Activated naive CD4-positive, alpha-beta T cell (primary cell): ENCODE data around the gene STEAP1.
"Not testable (repeated sequence)": the region's sequence is repeated elsewhere in the genome, so short reads cannot be mapped to it uniquely, and the experiment has no call there.

Source experiments
- DNase-seq, 4 experiments: peaks; one replicate each; lab custom pipeline; 2025; lab: John Stamatoyannopoulos, UW

Gene STEAP1

DNA sequence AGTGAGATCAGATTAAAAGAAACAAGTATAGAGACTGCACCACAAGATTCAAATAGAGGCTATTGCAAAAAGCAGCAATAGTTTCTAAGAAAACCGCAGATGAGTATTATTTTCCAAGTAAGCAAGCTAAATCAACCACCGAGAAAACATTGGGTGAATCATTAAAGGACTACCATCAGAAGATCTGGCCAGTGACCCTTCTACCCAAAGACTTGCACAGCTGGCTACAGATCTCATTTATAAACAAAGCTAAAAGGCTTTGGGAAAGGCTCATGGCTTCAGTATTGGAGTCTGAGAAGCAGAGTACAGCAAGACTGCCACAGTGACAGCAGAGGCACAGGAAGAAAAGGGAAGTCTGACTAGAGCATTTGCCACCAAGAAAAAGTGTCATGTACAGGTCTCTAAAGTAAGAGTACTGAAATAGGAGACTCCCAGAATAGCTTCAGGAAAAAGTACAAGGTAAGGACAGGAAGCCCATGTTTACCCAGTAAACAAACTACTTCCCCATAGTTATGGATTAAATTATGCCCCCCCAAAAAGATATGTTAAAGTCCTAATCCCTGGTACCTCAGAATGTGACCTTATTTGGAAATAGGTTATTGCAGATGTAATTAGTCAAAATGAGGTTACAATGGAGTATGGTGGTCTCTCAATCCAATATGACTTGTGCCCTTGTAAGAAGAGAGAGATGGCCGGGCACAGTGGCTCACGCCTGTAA, 19.0 kb downstream of the STEAP1 start:
- DNase-seq, result no peak

DNA sequence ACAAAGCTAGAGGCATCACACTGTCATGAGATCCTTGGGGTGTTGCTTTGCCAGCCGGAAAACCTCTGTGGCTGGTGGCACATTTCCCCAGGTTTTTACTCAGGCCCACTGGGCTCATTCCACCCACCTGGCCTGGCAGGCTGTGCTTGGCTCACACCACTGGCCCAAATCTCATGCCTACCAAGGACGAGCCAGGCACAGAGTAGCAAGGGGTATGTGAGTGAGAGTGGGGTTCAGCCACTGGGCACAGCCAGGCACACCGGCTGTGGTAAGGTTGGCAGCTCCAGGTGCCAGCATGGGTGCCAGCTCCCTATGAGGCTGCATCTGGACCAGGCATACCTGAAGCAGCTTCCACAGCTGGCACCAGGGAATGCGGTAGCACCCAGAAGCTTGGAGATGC, 21.4 kb downstream of the STEAP1 start:
- no peak for DNase-seq

DNA sequence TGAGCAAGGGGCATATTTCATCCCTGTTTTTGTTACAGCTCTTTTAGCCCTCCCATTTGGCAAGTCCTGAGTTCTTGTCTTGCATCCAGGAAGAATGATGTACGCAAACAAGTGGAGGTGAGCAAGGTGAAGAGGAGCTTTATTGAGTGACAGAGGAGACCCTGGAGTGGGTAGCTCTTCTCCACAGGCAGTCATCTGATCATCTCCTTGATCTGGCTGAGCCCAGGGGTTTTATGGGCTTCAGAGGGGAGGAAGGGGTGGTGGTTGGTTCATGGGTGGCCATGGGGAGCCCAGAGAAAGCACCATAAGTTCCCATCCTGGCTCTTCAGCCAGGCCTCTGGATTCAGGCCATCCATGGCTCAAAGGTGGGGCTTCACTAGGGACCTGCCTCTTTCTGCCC, 21.9 kb downstream of the STEAP1 start:
- DNase-seq, result no peak

DNA sequence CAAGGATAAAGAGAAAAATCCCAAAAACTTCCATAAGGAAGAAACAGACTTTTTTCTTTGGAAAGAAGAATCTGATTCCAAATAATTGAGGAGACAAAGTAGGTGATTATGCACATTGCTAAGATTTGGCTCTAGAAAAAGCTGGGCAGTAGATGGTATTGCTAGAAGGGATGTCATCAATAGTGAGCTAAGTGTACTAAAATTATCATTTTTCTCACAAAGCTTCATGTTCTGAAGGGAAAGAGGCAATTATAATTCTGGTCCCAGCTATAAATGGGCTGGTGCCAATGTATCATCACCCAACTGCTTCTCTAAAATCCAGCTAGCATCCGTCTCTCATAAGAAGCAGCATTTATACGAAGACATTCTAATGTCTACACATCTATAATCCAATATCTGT, 23.9 kb downstream of the STEAP1 start:
- no peak for DNase-seq

DNA sequence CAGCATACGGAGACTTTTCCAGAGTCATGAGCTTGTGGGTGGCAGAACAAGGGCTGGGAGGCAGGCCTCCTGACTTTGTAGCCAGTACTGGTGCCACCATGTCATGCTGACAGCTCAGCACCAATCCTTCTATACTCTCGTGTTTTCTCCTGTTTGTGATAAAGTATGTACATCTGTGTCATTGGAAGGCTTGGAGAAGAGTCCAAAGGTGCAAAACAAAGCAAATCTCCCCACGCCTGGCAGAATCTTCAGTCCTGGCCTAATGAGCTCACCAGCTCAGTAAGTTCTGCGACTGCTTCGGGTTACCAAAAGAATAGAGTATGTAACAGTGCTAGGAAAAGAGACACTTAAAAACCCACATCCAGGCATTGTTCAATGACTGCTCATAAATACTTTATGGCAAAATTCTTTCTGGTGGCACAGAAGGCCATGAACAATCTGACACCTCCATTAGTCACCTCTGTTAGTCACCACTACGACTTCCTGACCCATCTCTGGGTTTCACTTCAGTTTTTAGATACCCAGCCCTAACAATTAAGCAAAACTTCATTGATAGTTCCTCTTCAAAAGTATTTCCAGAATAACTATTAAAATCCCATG, 24.5 kb downstream of the STEAP1 start:
- DNase-seq, result no peak

DNA sequence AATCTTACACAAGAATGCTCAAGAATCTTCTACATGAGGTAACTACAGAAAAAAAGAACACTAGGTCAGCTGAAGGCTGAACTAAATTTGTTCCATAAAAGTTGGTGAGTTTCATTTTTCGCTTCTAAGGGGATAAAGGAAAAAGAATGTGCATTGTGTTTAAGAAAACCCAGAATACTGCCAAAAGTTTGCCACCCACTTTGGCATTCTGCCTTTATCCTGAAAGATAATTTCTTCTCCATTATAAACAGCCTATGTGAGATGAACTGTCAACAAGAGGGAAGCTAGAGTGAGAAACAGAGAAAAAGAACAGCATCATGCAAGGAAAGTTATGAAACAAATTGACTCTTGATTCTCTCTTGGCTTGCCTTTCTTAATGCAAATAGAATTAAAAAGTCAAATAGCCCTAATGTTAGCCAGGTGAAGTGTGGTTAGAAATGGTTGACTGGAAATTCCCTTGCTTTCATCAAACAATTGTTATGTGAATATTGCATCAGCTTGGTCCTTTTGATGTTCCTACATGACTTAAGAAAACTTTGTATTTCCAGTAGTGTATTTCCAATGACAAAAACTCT, 25.8 kb downstream of the STEAP1 start:
- no peak for DNase-seq

DNA sequence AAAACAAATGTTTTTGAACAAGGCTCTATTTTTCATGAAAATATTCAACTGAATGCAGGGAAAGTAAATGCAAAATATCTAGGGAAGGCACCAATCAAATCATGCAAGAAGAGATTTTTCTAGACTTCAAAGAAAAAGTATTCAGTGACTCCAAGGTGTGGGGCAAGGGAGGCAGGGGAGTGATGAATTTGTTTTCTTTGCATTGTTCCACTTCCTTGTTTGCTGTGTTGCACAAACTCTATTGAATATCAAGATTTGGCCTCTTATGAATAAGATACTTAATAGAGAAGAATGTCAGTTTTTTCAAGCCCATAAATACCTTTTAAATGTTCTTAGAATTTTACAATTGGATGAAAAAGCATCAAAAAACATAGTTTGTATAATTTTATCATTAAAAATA, 26.4 kb downstream of the STEAP1 start:
- no peak for DNase-seq

DNA sequence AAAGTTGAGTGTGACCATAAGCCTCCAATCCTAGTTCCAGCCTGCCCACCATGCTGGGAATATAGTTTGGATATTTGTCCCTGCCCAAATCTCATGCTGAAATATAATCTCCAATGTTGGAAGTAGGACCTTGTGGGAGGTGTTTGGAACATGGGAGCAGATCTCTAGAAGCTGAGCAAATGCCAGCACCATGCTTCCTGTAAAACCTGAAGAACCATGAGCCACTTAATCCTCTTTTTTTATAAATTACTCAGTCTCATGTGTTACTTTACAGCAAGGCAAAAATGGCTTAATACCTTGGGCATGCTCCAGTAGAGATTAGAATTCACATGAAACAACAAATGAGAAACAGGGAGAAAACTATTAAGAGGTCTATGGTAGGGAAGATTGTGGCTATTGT, 27.2 kb downstream of the STEAP1 start:
- no peak for DNase-seq

DNA sequence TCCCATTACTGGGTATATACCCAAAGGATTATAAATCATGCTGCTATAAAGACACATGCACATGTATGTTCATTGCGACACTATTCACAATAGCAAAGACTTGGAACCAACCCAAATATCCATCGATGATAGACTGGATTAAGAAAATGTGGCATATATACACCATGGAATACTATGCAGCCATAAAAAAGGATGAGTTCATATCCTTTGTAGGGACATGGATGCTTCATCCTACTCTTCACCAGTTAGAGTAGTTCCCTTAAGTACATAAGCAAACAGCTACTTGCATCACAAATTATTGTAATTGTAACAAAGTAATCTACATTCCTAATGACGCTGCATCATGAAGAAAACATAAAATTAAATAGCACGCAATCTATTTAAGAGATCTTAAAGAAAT, 32.0 kb downstream of the STEAP1 start:
- not testable (repeated sequence) for DNase-seq

DNA sequence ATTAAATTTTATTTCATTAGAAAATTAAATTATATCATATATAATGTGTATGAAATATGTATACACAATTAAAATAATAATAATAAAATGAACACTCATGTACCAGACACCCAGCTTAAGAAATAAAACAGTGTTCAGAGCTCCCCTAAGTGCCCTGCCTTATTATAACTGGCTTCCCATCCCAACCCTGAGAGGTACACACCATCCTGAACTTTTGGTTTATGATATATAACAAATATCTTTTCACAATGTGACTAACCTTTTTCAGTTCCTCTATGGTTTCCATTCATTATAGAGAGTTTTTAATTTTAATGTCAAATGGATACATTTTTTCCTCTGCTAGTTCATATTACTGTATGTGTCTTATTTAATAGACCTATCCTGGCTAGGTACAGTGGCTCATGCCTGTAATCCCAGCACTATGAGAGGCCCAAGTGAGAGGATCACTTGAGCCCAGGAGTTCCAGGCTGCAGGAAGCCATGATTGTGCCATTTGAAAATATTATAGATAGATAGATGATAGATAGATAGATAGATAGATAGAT, 33.3 kb downstream of the STEAP1 start:
- DNase-seq, result no peak

DNA sequence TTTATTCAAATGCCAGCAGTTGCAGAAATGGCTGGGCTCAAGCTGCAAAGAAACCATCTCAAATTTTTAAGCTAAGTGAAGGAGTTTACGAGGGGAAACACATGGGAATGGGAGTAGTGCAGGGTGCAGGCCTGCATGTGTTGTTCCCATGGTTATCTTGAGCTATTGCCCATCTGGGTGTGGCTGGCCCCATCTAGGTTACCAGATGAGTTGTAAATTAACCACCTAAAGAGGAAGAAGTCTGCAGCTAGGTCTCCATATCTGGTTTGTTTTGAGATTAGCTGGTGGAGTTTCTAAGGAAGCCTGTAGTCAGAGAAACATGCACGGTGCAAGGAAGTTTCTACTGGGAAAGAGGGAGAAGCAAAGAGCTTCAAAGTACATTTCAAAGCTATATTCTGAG, 34.0 kb downstream of the STEAP1 start:
- no peak for DNase-seq

DNA sequence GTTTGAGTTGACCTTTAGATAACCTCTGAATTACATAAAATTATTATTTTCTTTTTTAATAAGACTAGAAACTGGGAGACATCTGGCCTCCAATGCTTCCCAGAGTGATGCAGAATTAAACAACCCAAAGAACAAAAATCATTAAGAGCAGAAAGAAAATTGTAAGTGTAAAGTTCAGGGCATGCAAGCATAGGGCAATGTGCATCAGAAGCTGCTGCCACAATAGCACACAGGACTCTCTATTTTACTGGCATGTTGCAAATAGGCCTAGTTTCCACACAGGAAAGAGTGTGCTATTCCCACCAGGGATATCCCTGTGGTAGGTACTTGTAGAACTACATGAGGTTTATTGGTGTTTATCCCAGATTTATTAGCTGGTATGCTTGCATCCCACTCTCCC, 36.7 kb downstream of the STEAP1 start:
- DNase-seq, result no peak

DNA sequence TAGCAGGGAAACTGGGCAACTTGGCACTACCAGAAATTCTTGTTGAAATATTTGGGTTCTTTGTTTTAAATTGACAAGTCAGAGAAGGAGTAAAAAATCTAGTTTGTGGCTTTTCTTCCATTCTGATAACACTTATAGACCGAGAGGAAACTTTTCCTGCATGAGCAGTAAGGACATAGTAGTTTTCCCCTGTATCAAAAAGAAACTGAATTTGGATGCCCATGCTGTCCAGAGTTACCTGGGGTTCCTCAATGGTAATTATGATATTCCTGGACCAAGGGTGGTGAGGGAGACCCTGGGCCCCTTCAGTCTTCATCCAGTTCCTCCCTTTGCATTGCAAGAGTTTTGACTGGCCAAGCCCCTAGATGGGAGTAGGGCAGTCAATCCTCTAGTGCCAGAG, 37.4 kb downstream of the STEAP1 start:
- DNase-seq, result no peak

DNA sequence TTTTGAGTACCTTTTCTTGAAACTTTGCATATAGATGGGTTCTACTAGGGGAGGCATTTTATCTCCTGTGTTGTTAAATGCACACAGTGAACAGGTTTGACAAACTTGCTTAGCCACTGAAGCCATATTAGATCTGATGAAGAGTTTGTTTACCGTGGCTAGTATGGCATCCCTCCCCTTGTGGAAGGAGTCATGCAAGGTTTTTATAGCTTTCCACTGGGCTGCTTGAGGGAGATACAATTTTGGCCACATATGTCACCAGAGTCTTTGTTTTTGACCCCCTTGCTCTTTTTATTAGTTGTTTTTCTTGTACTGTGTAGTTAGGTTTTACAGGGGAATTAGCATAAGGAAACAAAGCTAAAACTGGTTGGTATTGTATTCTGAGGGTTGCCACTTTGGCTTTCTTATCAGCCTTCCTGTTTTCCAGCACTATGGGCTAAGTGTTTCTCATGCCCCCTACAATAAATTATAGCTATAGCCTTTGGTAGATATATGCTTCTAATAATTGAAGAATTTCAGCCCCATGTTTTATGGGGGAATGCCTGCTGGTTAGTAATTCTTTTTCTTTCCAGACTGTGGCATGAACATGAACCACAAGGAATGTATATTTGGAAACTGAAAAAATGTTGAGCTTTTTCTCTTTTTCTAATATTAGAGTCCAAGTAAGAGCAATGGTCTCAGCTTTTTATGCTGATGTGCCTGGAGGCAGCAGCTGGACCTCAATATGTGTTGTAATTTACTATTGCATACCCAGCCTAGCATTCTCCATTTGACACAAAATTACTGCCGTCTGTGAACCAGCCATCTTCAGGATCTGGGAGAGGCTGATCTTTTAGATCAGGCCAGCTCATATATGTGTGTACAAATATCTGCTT, 38.8 kb downstream of the STEAP1 start:
- no peak for DNase-seq

DNA sequence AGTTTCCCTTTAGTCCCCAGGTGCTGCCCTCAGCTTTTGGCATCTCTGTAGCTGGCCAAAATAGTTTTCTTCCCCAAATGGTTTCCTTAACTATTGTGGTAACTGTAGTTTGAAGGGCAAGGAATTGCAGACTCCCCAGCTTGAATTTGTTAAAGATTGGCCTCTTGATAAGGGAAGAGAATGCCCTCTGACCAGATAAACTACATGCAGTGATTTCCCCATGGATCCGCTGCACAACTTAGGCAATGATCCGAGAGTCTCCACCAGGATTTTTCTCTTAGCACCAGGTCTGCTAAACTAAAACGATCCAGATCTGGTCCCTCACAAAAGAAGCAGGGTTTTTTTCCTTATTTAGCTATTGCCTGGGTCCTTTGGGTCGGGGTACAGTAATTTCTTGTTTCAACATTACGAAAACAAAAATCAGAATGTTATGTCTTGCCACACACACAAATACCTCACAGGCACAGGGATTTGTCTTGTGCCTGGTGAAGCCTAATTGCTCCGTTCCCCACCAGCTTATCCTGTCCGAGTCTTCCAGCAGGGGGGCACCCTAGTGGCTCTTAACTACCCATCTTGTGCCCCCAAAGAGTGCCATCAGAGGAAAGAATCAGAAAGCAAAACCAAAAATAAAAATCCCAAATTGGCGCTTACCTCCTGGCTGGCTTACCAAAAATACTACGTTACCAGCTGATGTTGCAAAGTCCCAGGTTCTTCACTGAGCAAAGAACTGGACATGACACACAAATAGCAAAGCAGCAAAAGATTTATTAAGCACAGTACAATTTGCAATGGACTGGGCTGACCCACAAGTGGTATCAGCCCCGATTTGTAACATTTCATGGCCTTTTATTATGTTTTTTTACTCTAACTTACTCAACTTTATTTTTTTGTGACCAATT, 40.9 kb downstream of the STEAP1 start:
- no peak for DNase-seq

DNA sequence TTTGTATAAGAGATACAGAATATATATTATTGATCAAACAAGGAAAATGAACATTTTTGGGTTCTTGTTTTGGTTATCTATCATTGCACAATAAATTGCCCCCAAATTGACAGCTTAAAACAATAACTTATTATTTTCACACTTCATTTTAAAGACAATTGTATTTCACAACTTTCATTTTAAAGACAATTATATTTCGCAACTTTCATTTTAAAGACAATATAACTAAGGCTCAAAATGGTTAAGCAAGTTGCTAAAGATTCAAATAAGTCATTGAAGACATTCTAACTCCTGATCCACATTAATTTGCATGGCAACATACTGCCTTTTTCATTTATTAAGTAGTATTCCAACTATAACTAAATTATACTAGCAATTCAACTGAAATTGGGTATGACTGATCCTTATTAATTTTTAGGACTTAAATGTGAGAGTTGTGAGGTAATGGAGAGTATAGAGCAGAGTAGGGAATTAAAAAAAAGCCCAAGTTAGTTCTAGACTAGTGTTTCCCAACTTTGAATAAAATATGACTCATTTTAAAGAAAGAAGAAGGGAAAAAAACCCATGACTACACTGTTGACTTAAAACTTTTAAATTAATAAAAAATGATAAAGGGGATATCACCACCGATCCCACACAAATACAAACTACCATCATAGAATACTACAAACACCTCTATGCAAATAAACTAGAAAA, 47.4 kb downstream of the STEAP1 start:
- no peak for DNase-seq

DNA sequence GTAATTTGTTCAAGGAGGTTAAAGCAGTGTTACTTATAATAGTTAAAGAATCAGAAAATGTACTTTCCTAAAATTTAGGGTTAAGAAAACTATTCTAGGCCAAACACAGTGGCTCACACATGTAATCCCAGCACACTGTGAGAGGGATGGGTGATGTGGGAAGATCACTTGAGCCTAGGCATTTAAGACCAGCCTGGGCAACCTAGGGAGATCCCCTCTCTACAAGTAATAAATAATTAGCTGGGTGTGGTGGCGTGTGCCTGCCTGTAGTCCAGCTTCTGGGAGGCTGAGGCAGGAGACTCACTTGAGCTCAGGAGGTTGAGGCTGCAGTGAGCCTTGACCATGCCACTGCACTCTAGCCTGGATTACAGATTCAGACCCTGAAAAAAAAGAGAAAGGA, 53.7 kb downstream of the STEAP1 start:
- no peak for DNase-seq

DNA sequence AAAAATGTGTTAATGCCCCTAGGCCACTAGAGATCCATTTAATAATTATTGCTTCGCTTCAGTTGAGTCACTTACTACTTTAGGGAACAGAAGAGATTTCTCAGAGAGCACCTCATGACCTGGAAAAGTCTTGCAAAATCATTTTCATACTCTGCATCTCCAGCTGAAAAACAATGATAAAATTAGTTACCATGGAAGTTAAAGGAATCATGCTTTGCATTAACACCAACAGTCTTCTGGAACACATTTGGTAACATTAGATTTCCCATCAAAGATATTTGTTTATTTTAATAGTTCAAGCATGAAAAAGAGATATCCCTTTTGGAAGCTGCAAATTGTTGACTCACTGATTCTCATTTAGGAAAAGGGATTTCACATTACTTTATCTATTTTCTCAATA, 55.5 kb downstream of the STEAP1 start:
- no peak for DNase-seq

DNA sequence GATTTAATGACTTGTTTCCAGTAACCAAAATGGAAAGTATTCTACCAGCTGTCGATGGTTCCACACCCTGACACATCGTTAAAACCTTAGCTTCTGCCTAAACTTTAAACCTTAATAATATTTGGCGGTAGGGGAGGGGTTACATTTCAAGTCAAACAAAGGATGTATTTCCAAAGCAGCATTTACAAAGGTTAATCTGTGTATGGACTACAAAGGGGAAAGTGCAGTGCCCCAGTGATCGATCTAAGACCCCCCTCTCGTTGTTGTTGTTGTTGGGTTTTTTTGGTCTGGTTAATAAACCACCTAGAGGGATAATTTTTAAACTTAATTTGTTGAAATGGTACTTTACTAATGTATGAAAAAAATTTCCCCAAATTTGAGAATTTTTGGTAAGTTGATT, 56.2 kb downstream of the STEAP1 start:
- no peak for DNase-seq

DNA sequence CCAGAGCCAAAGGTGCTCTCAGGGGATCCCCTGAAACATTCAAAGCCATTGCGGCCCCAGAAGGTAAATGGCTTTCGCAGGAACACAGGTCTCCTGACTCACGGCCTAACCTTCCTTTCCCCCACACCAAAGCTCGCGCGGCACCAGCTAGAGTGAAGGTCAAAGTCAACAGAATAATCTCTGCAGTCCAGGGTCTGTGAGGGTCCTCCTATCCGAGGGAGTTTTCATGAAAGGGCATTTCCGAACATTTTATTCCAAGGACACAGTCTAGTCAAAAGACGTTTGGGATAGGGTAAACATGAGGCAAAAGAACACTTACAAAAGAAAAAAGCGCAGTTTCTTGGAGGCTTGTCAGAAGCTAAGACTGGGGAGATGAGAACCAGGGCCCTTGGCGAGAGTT, 56.7 kb downstream of the STEAP1 start:
- no peak for DNase-seq
